HG02678 (cell line): ENCODE measurements around the gene DTX3.
"Not testable (repeated sequence)": the region's sequence is repeated elsewhere in the genome, so short reads cannot be mapped to it uniquely, and the experiment has no call there.

Experiments used
- ATAC-seq: cut with Tn5 transposase; IDR thresholded peaks from one replicate; pipeline ENCODE4 v1.9.1; 2021; ENCODE audit warnings: mild to moderate bottlenecking, moderate library complexity; ENCODE audit not compliant: unreplicated experiment

DTX3 gene, protein sequence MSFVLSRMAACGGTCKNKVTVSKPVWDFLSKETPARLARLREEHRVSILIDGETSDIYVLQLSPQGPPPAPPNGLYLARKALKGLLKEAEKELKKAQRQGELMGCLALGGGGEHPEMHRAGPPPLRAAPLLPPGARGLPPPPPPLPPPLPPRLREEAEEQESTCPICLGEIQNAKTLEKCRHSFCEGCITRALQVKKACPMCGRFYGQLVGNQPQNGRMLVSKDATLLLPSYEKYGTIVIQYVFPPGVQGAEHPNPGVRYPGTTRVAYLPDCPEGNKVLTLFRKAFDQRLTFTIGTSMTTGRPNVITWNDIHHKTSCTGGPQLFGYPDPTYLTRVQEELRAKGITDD

DNA sequence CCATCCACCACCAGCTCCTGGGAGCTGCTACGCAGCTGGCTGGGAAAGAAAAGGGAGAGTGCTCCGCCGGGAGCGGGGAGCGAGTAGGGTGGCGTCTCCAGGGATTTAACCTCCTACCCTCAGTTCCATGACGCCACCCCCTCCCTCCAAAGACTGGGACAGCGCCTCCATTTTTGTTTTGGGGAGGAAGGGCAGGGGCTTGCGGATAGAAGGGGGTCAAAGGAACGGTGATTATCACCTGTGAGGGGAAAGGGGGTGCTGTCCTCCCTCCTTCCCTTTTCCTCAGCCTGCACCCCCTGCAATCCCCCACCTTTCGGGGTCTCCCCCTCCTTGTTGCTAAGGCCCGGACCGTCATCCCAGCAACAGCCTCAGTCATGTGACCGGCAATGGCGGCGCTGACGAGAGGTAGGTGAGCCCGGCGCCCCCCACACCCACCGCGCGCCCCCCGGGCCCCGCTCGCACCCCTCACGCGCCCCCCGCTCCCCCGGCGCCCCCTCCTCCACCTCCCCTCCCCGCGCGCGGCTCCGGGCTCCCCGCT lies at the start of gene DTX3:
Gene DTX3 (plus strand): TSS at position 371 of the 538 bp plus-strand sequence. CDS start 1,694 bp downstream, outside the sequence.
- peak; percentile 78 for ATAC-seq

DNA sequence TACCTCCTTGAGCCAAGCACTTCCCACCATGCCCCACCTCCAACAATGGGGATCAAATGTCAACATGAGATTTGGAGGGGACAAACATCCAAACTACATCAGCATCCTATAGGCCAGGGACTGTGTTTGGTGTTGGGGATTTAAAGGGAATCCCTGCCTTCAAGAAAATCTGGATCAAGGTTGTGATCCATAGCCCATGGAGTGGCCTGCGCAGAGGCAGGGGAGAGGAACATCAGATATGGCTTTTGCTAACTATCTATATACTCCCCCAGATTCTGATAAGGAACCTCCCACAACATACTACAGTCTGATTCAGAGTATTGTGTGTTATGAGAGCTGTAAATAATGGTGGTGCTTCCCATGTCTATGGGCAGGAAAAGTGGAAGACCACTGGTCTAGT lies 49.7 kb upstream of the DTX3 start:
- no peak for ATAC-seq

DNA sequence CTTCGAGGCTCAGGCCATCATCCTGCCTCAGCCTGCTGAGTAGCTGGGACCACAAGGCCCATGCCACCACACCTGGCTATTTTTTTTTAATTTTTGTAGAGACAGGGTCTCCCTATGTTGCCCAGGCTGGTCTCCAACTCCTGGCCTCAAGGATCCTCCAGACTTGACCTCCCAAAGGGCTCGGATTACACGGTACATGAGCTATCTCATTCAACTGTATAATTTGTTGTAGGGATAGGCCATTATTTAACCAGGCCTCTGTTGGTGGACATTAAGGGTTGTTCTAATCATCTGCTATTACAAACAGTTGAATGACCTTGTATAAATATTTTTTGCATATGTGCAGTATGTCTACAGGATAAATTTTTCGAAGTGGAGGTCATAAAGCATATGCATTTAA lies 45.8 kb upstream of the DTX3 start:
- ATAC-seq, result no peak

DNA sequence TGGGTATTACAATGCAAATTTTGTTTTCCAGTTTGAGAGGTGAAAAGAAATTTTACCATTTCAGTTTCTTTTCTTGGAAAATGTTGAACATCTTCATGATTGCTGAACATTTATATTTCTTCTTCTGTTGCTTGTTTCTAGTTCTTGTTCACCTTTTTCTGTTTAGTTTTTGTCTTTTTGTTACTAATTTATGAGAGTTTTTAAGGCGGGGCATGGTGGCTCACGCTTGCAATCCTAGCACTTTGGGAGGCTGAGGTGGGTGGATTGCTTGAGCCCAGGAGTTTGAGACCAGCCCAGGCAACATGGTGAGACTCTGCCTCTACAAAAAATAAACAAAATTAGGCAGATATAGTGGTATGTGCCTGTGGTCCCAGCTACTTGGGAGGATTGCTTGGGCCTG lies 44.1 kb upstream of the DTX3 start:
- no peak for ATAC-seq

DNA sequence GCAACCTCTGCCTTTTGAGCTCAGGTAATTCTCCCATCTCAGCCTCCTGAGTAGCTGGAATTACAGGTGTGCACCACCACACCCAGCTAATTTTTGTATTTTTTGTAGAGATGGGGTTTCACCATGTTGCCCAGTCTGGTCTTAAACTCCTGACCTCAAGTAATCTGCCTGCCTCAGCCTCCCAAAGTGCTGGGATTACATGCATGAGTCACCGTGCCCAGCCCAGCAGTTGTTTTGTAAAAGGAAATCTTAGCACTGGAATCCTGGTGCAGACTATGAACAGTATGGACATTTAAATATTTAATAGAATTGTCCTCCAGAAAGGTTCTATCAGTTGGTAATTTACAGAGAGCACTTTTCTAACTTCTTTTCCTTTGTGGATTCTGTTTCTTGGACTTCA lies 43.5 kb upstream of the DTX3 start:
- not testable (repeated sequence) for ATAC-seq

DNA sequence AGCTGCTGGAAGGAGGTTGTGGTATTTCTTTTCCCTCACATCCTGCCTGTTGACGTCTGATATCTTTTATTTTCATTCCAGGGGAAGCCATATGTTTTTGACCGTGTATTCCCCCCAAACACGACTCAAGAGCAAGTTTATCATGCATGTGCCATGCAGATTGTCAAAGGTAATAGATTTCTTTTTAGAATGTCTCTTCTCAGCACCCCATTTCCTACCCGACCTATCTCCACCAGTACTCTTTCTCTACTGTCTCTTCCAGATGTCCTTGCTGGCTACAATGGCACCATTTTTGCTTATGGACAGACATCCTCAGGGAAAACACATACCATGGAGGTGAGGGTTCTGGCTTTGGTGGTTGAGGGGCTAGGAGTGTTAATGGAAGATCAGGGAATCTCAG lies 41.3 kb upstream of the DTX3 start:
- no peak for ATAC-seq

DNA sequence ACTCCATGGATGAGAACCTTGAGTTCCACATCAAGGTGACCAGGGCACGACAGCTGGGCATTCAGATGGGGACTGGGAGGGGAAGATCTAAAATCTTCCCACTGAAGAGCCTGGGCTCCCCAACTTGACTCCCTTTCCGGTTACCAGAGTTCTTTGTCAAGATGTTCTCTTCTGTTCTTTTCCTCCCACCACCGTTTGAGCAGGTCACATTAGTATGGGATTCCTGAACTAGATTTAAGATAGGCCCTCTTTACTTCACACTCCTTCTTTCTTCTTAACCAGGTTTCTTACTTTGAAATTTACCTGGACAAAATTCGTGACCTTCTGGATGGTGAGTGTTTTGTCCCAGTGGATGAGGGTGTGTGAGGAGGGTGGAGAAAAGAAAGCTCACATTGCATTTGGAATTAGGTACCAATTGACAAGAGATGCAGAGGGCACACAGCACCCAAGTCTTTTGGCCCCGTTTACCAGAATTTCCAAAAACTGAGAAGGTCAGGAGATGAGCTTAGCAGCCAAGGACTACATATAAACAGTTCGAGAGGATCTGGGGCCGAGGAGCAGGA lies 40.4 kb upstream of the DTX3 start:
- ATAC-seq, result no peak

DNA sequence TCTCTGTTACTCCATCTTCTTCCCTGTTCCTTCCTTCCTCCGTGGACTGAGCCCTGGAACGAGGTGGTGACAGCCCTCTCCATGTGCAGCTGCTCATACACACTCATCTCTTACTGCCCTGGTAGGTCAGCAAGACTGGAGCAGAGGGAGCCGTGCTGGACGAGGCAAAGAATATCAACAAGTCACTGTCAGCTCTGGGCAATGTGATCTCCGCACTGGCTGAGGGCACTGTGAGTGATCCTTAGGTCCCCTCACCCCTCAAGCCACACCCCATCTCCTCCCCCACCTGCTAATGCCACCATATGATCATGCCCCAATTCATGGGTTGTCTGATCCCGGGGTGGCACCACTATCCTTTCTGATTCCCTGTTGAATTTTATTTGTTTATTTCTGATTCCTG lies 35.8 kb upstream of the DTX3 start:
- no peak for ATAC-seq

DNA sequence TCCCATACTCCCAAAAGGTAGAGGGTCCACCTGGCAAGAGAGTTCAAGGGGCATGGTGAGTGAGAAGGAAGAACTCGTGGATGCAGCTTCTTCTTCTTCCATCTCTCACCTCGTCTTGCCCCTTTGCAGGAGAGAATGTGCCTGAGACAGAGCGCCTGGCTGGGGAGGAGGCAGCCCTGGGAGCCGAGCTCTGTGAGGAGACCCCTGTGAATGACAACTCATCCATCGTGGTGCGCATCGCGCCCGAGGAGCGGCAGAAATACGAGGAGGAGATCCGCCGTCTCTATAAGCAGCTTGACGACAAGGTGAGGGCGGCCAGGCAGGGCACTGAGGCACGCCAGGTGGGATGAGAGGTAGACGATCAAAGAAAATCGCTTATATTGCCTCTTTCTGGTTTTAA lies 34.8 kb upstream of the DTX3 start:
- ATAC-seq, result no peak

DNA sequence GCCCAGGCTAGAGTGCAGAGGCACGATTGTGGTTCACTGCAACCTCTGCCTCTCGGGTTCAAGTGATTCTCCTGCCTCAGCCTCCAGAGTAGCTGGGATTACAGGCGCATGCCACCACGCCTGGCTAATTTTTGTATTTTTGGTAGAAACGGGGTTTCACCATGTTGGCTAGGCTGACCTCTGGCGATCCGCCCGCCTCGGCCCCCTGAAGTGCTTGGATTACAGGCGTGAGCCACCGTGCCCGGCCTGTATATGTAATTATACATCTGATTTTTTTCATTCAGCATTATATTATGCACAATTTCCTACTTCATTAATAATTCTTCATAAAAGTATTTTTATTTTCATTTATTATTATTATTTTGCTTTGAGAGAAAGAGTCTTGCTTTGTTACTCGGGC lies 34.2 kb upstream of the DTX3 start:
- not testable (repeated sequence) for ATAC-seq

DNA sequence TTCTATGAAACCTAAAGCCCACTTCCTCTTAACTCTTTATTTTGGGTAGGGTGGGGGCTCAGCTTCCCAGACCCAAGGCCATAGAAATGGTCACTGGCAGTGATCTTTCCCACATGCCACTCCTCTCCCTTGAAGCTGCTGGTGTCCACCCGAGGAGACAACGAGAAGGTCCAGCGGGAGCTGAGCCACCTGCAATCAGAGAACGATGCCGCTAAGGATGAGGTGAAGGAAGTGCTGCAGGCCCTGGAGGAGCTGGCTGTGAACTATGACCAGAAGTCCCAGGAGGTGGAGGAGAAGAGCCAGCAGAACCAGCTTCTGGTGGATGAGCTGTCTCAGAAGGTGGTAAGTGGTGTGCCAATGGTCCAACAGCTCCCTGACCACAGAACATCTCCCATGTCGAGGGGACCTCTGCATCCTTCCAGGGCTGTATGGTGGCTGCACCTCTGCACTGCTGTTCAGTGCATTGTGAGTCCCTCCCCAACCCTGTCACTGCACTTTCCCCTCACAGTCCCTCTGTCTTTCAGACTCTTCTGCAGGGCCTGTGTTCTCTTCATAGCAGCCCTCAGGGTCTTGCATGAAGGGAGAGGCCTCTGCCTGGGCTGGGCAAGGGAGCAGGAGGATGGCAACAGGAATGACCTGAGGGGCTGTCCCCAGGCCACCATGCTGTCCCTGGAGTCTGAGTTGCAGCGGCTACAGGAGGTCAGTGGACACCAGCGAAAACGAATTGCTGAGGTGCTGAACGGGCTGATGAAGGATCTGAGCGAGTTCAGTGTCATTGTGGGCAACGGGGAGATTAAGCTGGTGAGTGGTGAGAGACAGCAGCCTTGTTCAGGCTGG lies 32.5 kb upstream of the DTX3 start:
- no peak for ATAC-seq

DNA sequence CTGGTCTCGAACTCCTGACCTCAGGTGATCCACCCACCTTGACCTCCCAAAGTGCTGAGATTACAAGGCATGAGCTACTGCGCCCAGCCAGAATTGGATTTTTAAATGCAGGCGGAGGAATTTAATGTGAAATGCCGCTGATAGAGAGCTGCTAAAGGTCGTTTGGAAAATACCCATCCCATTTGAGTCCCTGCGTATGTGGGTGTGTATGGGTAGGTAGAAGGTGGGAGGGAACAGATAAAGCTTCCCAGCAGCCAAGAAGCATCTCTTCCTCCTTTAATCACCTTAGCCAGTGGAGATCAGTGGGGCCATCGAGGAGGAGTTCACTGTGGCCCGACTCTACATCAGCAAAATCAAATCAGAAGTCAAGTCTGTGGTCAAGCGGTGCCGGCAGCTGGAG lies 29.8 kb upstream of the DTX3 start:
- no peak for ATAC-seq

DNA sequence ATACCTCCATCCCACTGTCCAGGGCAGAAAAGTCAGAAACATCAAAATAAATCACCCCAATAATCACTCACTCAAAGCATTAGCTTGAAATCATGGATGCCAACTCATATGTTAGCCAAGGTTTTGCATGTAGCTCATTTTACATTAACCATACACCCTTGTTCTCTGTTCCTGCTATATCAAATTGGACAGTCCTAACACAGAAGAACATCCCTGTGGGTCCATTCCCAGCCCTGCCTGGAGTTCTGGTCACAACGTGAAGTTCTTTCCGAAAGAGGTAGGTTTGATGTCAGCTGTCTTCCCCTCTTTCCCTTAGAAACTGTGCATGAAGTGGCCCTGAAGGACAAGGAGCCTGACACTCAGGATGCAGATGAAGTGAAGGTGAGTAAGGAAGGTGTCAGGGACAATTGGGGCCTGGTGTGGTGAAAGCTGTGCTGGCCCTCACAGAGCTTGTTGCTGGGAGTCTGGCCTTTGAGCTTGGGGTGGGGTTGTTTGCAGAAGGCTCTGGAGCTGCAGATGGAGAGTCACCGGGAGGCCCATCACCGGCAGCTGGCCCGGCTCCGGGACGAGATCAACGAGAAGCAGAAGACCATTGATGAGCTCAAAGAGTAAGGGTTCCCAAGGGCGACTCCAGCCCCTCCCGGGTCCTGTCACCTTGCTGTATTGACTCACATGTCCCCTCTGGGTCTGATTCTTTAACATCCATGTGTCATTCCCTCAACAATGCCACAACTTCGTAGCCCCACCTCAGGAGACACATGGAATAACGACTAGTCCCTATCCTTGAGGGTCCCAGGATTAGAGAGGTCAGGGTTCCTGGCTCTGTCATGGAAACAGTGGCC lies 28.6 kb upstream of the DTX3 start:
- ATAC-seq, result no peak

DNA sequence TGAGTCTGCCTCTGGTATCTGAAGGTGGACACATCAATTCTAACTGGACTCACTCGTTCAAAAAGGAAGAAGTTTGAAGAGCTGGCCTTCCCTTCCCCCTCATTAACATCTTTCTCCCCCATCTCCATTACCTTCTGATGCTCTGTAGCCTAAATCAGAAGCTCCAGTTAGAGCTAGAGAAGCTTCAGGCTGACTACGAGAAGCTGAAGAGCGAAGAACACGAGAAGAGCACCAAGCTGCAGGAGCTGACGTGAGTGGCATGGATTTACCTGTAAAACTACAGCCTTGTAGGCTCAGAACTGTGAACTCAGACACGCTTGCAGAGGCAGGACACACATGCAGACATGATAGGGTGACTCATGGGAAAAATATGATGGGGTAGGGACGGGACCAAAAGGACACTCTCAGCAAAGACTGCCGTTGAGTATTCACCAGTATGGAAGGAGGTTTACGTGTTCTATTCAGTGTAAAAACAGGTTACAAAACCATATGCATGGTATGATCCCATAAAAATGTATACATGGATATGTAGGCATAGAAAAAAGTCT lies 27.9 kb upstream of the DTX3 start:
- no peak for ATAC-seq

DNA sequence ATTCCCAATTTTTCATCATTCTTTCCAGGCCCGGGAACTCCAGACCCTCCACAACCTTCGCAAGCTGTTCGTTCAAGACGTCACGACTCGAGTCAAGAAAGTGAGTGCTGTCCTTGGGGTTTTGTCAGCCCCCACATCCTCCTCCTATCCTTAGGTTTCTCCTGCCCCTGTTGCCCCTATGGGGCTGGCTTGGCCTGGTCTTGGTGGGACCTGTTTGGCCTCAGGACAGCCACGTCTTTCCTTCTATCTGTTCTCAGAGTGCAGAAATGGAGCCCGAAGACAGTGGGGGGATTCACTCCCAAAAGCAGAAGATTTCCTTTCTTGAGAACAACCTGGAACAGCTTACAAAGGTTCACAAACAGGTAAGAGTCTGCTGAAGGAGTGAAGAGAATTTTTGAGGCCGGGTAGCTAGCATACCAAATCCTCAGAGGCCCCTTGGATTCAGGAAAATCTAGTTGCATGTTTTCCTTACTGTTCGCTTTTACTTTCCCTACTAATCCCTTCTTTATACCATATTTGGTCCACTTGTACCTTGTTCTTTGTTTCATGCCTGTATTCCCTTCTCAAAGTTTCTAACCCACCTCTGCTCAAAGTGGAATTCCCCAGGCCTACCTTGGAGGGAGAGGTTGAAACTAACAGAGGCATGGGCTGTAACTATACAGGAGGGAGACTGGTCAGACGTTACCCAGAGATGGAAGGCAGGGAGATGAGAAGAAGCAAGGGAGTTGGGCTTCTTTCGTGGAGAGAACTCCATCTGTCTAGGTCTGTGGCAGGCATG lies 26.5 kb upstream of the DTX3 start:
- ATAC-seq, result no peak

DNA sequence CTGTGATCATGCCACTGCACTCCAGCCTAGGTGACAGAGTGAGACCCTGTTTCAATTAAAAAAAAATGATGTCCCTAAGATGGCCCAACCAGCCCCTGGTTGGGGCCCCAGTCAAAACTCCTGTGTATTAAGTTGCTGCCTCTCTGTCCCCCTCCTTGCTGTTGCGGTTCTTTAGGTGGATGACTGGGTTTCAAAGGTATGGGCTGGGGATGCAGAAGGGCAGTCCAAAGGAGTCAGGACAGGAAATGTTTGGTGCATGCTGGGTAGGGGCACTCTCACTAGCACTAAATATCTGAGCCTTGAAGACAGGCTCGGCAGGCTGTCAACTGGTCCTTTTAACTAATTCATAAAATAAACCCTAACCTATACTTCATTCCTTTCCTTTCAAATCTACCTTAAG lies 25.6 kb upstream of the DTX3 start:
- no peak for ATAC-seq

DNA sequence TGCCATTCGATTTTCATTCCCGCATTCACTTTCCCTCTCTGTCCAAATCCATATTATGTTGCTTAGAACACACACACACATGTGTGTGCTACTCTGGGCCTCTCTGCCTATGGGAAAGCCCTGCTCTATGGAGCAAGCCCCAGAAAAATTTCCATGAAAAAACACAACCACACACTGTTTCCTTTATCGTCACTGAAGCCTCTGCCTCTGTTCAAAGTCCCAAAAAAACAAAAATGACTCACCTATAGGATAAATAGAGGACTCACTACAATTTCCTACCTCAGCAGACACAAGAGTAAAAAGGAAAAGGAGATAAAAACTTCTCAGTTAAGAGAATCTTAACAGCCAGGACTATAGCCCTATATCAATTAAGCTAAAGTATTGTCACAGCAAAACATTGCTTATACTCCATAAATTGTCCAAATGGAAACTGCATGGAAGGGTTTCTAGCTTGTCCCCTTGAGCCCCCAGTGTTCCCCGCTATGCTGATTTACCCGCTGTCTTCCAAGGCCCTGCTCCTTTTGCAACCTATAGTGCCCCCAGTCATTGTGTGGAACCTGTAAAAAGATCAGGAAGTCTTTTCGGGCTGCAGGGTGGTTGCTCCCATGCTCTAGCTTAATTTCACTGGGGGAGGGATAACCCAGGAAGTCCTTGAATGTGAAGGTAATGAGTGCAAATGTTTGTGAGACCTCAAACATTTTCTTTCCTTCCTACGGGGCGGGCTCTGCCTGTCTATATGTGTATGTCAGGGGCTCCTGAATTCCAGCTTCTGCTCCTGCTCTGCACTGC lies 24.8 kb upstream of the DTX3 start:
- ATAC-seq, result no peak

DNA sequence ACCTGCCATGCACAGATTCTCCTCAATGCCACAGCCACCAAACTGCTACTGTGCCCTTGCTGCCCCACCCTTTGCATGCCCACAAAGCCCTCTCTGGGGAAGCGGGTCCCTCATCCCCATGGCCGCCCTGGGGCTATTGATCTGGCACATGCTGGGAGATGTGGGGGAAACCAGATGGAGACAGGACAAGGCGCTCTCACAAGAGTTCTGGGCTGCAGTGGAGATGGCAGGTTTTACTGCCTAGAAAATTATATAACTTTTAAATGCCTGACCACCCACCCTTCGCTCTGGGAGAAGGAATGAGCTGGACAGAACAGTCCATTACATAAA lies 24.2 kb upstream of the DTX3 start:
- ATAC-seq, result no peak

DNA sequence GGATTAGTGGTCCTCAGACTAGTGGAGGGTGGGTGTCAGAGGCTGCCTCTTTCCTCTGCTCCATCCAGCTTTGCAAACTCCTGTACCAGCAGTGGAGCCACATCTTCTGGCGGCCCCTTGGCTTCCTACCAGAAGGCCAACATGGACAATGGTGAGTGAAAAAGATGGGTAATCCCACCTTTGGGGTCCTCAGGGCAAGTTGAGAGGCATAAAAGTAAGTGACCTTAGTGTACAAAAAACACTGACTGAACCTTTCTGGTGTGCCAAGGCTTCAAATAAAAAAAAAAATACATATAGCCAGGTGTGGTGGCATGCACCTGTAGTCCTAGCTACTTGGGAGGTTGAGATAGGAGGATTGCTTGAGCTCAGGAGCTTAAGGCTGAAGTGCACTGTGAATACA lies 22.8 kb upstream of the DTX3 start:
- no peak for ATAC-seq
